GM18861 (cell line): ENCODE data around the gene CDK5RAP2.

Experiments
- ATAC-seq: cut with Tn5 transposase; IDR thresholded peaks from one replicate; pipeline ENCODE4 v1.9.1; 2021; ENCODE audit not compliant: unreplicated experiment

The CDK5RAP2 gene

GRCh38 chr9:120439926-120440325 is 140.0 kb downstream of the CDK5RAP2 start:
- no peak for ATAC-seq

- no peak for ATAC-seq
Measured at GRCh38 chr9:120438836-120439546, 141.0 kb downstream of the CDK5RAP2 start.

- no peak for ATAC-seq
Measured at GRCh38 chr9:120438111-120438510, 141.9 kb downstream of the CDK5RAP2 start.

GRCh38 chr9:120436983-120437475 is 142.9 kb downstream of the CDK5RAP2 start:
- ATAC-seq, result no peak

GRCh38 chr9:120436446-120436845 is 143.5 kb downstream of the CDK5RAP2 start:
- no peak for ATAC-seq

GRCh38 chr9:120435091-120435490 is 144.9 kb downstream of the CDK5RAP2 start:
- no peak for ATAC-seq

- no peak for ATAC-seq
Measured at GRCh38 chr9:120434532-120434931, 145.4 kb downstream of the CDK5RAP2 start.

GRCh38 chr9:120433701-120434100 is 146.3 kb downstream of the CDK5RAP2 start:
- no peak for ATAC-seq

- no peak for ATAC-seq
Measured at GRCh38 chr9:120432600-120432999, 147.4 kb downstream of the CDK5RAP2 start.

- no peak for ATAC-seq
Measured at GRCh38 chr9:120431268-120431667, 148.7 kb downstream of the CDK5RAP2 start.

GRCh38 chr9:120424248-120424647 is 155.7 kb downstream of the CDK5RAP2 start:
- no peak for ATAC-seq

GRCh38 chr9:120423812-120424211 is 156.2 kb downstream of the CDK5RAP2 start:
- ATAC-seq, result no peak

GRCh38 chr9:120421977-120422376 is 158.0 kb downstream of the CDK5RAP2 start:
- no peak for ATAC-seq

- ATAC-seq, result no peak
Measured at GRCh38 chr9:120418315-120418714, 161.7 kb downstream of the CDK5RAP2 start.

- no peak for ATAC-seq
Measured at GRCh38 chr9:120416781-120417427, 163.1 kb downstream of the CDK5RAP2 start.

- ATAC-seq, result no peak
Measured at GRCh38 chr9:120413121-120414048, 166.6 kb downstream of the CDK5RAP2 start.

GRCh38 chr9:120412425-120412951 is 167.5 kb downstream of the CDK5RAP2 start:
- ATAC-seq, result no peak

GRCh38 chr9:120411862-120412424 is 168.0 kb downstream of the CDK5RAP2 start:
- ATAC-seq, result no peak

- no peak for ATAC-seq
Measured at GRCh38 chr9:120410925-120411501, 169.0 kb downstream of the CDK5RAP2 start.

GRCh38 chr9:120408680-120409258 is 171.2 kb downstream of the CDK5RAP2 start:
- no peak for ATAC-seq
